NCI-H1694 treated with DMSO at 0.1 percent for 48 hours (cell line): ENCODE measurements around the gene DLGAP4.
"Not testable (repeated sequence)": the region's sequence is repeated elsewhere in the genome, so short reads cannot be mapped to it uniquely, and the experiment has no call there.

Experiments
- DNase-seq: peaks from one replicate; lab custom pipeline; 2025; lab: John Stamatoyannopoulos, UW

DLGAP4 gene

GRCh38 chr20:36499723-36500501, 193.8 kb downstream of the DLGAP4 start:
- no peak for DNase-seq

DNA sequence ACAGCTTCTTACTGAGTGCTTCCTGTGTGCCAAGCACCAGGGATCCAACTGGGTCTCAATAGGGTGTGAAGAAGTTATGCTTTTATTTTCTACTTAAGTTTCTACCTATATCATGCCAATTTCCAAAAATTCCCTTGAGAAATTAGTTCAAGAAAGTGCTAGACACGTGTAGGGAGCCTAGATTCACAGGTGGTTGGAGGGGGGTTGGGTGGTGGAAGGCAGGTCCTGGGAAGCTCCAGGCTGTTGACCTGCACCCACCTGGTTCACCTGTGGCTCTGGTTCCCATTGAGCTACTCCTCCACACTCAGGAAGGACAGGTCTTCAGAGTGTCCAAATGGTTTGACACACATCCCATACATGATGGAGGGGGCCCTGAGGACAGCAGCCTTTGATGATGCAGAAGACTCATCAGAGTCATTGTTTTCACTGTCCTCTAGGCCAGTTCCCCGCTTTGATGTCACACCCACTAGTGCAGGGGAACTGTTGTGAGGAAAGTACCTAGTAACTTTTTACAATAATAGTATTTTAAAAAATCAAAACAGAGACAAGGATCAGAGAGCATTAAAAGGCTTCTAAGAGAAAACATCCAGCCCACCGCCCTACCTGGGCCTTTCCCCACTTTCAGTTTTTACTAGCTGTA, 195.3 kb downstream of the DLGAP4 start:
- DNase-seq: no peak

DNA sequence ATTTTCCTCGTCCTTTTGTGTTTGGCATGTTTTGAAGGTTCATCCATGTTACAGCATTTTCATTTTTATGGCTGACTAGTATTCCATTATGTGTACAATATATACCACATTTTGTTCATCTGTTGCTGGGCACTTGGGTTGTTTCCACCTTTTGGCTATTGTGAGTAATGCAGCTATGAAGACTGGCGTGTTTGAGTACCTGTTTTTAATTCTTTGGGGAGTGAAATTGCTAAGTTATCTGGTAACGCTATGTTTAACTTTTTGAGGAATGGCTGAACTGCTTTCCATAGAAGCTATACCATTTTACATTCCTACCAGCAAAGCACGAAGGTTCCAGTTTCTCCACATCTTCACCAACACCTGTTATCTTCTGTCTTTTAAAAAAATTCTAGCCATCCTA, 198.2 kb downstream of the DLGAP4 start:
- DNase-seq: no peak

DNA sequence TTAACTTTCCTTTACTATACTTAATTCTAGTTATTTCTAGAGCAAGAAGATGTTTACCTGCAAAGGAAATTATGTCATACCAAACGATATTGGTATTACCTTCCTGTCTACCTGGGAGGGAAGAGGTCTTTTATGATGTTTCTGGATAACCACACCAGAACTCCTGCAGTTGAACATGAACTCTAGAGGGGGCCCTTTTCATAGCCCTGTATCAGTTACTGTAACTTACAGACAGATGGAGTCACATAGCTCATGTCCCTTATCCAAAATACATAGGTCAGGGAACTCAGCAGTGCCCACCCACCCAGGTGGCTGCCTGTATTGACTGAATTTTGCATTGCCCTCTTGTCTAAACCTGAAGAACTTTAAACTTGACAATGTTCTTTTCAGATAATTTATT, 200.1 kb downstream of the DLGAP4 start:
- DNase-seq: peak; percentile 66

- DNase-seq: no peak
Measured at GRCh38 chr20:36507746-36508145, 201.6 kb downstream of the DLGAP4 start.

DNA sequence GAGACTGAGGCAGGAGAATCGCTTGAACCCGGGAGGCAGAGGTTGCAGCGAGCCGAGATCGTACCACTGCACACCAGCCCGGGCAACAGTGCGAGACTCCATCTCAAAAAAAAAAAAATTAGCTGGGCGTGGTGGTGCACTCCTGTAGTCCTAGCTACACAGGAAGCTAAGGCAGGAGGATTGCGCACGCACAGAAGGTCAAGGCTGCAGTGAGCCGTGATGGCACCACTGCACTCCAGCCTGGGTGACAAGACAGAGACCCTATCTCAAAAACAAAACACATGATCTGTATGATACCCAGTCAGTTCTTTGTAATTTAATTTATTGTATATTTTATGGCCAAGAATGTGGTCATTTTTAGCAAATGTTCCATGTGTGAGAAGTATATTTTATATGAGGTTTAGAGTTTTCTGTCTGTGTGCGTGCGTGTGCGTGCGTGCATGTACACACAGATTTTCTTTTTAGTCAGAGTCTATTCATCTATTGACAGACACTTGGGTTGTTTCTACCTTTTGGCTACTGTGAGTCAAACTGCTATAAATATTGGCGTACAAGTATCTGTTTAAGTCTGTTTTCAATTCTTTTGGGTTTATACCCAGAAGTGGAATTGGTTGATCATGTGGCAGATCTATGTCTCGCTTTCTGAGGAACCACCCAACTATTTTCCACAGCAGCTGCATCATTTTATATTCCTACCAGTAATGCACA, 213.0 kb downstream of the DLGAP4 start:
- no peak for DNase-seq

- no peak for DNase-seq
Measured at GRCh38 chr20:36519944-36520343, 213.8 kb downstream of the DLGAP4 start.

DNA sequence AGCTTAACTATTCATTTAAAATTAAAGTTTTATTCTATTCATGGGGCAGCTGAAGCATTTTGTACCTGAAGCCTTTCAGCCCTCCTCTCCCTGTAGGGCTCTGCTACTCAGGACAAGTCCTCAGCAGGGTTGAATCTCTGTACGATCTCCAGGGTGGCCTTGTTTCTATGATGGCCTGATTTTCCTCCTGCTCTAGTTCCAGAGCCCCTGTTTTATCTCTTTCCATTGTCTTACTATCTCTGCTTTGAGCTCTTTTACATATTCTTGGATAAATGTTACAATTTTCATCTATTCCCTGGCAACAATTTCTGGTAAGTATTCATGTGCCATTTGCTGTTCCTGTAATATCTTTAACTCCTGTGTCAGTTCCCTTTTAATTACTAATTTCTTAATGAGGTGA, 215.4 kb downstream of the DLGAP4 start:
- no peak for DNase-seq

DNA sequence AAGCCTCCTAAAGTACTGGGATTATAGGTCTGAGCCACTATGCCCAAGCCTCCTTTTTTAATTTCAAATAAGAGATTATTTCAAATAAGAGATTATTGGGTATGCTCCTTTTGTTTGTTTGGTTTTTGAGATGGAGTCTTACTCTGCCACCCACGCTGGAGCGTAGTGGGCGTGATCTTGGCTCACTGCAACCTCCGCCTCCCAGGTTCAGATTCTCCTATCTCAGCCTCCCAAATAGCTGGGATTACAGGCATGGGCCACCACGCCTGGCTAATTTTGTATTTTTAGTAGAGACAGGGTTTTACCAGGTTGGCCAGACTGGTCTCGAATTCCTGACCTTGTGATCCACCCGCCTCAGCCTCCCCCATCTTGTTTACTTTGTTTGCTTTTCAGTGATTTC, 216.3 kb downstream of the DLGAP4 start:
- DNase-seq: not testable (repeated sequence)

GRCh38 chr20:36523341-36523740, 217.2 kb downstream of the DLGAP4 start:
- DNase-seq: no peak

GRCh38 chr20:36525620-36526365, 219.7 kb downstream of the DLGAP4 start:
- no peak for DNase-seq

DNA sequence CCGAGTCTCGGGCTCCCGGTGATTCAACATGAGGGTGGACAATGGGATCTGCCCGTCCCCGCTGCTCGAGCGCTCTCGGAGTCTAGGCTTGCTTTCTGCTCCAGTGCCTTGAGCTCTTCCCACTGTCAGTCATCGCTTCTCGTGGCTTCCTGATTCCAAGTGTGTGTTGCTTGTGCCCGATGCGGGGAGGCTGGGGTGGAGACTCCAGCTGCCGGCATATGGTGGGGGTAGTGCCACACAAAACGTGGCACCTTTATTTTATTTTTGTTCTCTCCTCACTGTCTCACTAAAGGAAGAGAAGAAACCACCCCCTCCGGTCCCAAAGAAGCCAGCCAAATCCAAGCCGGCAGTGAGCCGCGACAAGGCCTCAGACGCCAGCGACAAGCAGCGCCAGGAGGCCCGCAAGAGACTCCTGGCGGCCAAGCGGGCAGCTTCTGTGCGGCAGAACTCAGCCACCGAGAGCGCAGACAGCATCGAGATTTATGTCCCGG, 220.4 kb downstream of the DLGAP4 start:
- no peak for DNase-seq

GRCh38 chr20:36527331-36528125, 221.4 kb downstream of the DLGAP4 start:
- DNase-seq: no peak

DNA sequence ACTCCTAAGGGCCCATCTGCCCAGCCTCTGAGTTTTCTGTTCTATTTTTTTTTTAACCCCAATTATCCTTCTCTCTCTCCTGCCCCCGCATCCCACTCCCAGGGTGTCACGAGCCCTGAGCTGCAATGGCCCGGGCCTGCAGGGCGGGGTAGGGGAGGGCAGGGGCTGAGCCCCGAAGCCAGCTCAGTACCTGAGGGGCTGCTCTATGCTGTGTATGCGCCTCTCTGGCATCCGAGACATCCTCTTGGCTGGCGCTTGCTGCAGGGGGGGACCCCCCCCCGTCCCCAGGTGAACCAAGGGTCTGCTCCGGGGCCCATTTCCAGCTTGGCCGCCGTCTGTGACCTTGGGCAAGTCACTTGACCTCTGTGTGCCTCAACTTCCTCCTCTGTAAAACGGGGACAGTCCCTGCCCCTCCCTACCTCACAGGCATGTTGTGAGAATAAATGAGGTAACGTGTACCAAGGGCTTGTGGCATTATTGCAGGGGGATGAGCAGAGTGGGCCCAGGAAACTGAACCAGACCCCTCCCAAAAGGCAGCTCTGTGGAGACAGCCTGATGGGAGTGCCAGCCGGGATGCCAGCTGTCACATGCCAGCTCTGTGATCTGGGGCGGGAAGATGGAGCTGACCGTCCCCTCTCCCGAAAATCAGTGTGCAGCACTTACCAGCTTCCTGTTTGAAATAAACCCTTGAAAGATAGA, 222.2 kb downstream of the DLGAP4 start:
- peak; percentile 48 for DNase-seq

DNA sequence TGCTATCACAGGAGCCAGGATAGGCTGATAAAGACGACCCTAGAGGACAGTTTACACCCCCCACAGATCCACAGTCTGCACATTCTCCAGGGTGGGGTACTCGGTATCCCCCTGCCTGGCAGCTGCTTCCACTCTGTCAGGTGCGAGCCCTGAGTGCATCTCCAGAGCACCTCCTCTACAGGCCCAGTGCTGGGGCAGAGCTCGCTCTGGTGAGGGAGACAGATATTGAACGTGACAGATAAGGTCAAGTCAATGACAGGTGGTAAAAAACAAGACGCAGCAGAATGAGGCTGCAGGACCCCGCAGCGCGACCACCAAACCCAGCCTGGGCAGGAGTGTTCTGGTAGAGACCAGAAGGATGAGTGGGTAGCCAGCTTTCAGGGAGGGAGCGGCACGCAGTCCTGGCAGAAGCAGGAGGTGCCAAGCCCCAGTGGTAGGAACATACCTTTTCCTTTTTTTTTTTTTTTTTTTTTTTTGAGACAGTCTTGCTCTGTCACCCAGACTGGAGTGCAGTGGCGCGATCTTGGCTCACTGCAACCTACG, 222.8 kb downstream of the DLGAP4 start:
- DNase-seq: no peak

DNA sequence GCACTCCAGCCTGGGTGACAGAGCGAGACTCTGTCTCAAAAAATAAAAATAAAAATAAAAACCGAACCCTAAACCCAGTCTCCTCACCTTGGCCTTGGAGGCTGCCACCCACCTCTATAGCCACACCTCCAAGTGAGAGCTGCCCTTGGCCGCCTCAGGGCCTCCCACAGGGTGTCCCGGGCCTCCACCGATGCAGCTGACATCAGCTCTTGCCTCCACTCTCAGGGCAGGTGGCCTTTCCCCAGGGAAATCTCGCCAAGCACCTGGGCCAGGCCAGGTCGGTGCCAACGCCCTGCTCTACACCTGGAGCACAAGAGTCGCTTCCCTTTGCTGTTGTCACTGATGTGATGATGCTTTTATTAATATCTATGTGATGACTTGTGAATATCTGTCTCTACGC, 226.2 kb downstream of the DLGAP4 start:
- no peak for DNase-seq

GRCh38 chr20:36532822-36533221, 226.7 kb downstream of the DLGAP4 start:
- no peak for DNase-seq

GRCh38 chr20:36538026-36538722, 232.0 kb downstream of the DLGAP4 start:
- no peak for DNase-seq

GRCh38 chr20:36540551-36541211, 234.5 kb downstream of the DLGAP4 start:
- no peak for DNase-seq
